Activated CD8-positive, alpha-beta T cell treated with anti-CD3 and anti-CD28 coated beads for 36 hours (primary cell): ENCODE results near the gene PIGQ. TPM values are rescaled to one million over a fixed set of nuclear protein-coding genes. Genes with fewer than 3 reads are reported as not detected.

Experiments
- ATAC-seq: fragments of 200-7000 bp; cut with Tn5 transposase; one replicate; pipeline ENCODE4 v1.10.0; 2021; ENCODE audit warnings: mild to moderate bottlenecking, moderate library complexity
- CTCF ChIA-PET: fragments of 350-600 bp; sonication (Branson Sonifier 250); formaldehyde crosslinking; loops from one replicate; lab custom pipeline; 2021; ENCODE audit warnings: antibody characterized with exemption; lab: Charles Lee
- POLR2A ChIA-PET: fragments of 350-600 bp; sonication (Branson Sonifier 250); formaldehyde crosslinking; loops from one replicate; lab custom pipeline; 2021; ENCODE audit warnings: antibody characterized with exemption; lab: Charles Lee
- DNase-seq: peaks from one replicate; pipeline ENCODE4 v3.0.0-alpha.2; 2020
- H3K27ac Mint-ChIP-seq: one replicate; pipeline ENCODE4 v1.8.0; 2021; ENCODE audit warnings: mild to moderate bottlenecking, mixed read lengths
- H3K27me3 Mint-ChIP-seq: one replicate; pipeline ENCODE4 v1.8.0; 2021; ENCODE audit warnings: mixed read lengths
- H3K36me3 Mint-ChIP-seq: one replicate; pipeline ENCODE4 v1.8.0; 2021; ENCODE audit warnings: low read depth, mixed read lengths
- H3K4me1 Mint-ChIP-seq: one replicate; pipeline ENCODE4 v1.8.0; 2021; ENCODE audit warnings: low read depth, mixed read lengths
- H3K4me3 Mint-ChIP-seq: one replicate; pipeline ENCODE4 v1.8.0; 2021; ENCODE audit warnings: mild to moderate bottlenecking, moderate library complexity, mixed read lengths
- H3K9me3 Mint-ChIP-seq: one replicate; pipeline ENCODE4 v1.8.0; 2021; ENCODE audit warnings: mixed read lengths
- intact Hi-C: fragments of 100-400 bp; cut with micrococcal nuclease; formaldehyde crosslinking; loops from one replicate; pipeline ENCODE4 v1.10.0; 2022
- total RNA-seq, 2 experiments: library from RNA; stranded (reverse); gene quantifications; one replicate each; pipeline ENCODE4 v1.2.3, GENCODE V29; 2021
- TF ChIP-seq, protein P1 (sequence below): fragments of 200-600 bp; IDR thresholded peaks from one replicate; pipeline ENCODE4 v1.8.0; 2022; ENCODE audit warnings: antibody characterized with exemption, mild to moderate bottlenecking

The PIGQ gene
- total RNA-seq, 2 experiments from 2014 or later: 18.5 to 18.6 TPM

DNA sequence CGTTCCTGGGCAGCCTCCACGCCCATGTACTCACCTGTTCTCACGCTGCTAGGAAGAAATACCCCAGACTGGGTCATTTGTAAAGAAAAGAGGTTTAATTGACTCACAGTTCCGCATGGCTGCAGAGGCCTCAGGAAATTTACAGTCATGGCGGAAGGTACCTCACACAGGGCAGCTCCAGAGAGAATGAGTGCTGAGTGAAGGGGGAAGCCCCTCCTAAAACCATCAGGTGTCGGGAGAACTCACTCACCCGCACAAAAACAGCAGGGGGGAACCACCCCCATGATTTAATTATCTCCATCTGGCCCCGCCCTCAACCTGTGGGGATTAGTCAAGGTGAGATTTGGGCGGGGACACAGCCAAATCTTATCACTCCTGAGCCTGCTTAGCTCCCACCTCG is 38.3 kb downstream of the PIGQ start:
- intact Hi-C loops: no loop called here

DNA sequence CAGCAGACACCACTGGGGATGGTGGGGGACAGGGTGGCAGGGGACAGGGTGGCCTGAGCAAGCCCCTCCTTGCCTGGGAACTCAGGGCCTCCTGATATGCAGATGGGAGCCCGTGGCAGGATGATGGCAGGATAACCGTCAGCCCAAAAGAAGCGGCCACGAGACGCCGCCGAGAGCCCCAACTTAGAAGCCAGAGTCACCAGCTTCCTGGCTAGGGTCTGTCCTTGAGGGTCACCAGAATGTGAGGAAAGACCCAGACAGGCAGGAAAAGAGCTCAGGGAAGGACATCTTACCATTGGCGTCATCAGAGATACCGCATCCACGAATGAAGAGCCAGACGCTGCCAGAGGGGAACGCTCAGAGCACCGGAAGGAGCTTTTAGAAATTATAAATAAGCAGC is 39.5 kb downstream of the PIGQ start:
- no peak overlapping the region for H3K27ac Mint-ChIP-seq
- DNase-seq (no peak), ATAC-seq (no peak)
- no peaks in the 10 kb centered on the region for H3K9me3 Mint-ChIP-seq
- POLR2A ChIA-PET: interaction anchor here (0.8 kb wide), 1 partner anchor 23 kb away, joined by 3 read pairs; no protein-coding TSS in a partner anchor
- TF ChIP-seq, protein P1, sequence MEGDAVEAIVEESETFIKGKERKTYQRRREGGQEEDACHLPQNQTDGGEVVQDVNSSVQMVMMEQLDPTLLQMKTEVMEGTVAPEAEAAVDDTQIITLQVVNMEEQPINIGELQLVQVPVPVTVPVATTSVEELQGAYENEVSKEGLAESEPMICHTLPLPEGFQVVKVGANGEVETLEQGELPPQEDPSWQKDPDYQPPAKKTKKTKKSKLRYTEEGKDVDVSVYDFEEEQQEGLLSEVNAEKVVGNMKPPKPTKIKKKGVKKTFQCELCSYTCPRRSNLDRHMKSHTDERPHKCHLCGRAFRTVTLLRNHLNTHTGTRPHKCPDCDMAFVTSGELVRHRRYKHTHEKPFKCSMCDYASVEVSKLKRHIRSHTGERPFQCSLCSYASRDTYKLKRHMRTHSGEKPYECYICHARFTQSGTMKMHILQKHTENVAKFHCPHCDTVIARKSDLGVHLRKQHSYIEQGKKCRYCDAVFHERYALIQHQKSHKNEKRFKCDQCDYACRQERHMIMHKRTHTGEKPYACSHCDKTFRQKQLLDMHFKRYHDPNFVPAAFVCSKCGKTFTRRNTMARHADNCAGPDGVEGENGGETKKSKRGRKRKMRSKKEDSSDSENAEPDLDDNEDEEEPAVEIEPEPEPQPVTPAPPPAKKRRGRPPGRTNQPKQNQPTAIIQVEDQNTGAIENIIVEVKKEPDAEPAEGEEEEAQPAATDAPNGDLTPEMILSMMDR: no peak
- no peaks in the 10 kb centered on the region for H3K27me3 Mint-ChIP-seq
- peaks cover 12% of the 10 kb centered on the region for H3K4me1 Mint-ChIP-seq
- intact Hi-C loops: no loop called here
- H3K36me3 Mint-ChIP-seq: peaks cover 3% of the 10 kb centered on the region
- H3K4me3 Mint-ChIP-seq: no peak overlapping the region
- CTCF ChIA-PET: interaction anchor here (1.3 to 2.6 kb wide), 5 partner anchors 9 to 30 kb away, joined by 3 to 9 read pairs (median 4); partner anchors contain the start of gene METTL26

More for the DNA sequence above, 38.3 kb downstream of the PIGQ start:
- ATAC-seq: peak; percentile 90
- Mint-ChIP-seq H3K9me3 (no peaks in the 10 kb centered on the region), H3K36me3 (peaks cover 3% of the 10 kb centered on the region), H3K27ac (peak overlapping the region; percentile 25), H3K4me3 (no peak overlapping the region), H3K27me3 (no peaks in the 10 kb centered on the region), H3K4me1 (peaks cover 16% of the 10 kb centered on the region)
- CTCF ChIA-PET: interaction anchor here (1.3 to 2.6 kb wide), 2 partner anchors 8 to 28 kb away, joined by 3 to 9 read pairs; partner anchors contain the start of gene METTL26
- TF ChIP-seq, protein P1: no peak
- POLR2A ChIA-PET: interaction anchor here (0.6 kb wide), 1 partner anchor 324 kb away, joined by 4 read pairs; no protein-coding TSS in a partner anchor
- DNase-seq: peak; percentile 77

DNA sequence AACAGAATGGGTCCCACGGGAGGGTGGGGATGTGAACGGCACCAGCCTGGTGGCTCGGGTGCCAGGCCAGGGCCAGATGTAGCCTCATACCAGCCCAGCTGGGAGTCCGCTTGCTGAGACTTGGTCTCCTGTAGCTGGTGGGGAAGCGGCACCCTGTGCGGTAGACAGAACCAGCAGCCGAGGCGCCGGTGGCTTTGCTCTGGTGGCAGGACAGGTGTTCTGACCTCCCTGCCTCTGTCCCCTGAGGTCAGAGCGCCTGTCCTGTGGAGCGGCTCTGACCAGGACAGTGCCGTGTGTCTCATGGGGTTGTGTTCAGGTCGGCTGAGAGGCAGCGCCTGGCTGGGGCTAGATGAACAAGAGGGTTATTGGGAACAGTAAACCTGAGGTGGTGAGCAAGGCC is 40.2 kb downstream of the PIGQ start:
- no peaks in the 10 kb centered on the region for H3K27me3 Mint-ChIP-seq
- H3K9me3 Mint-ChIP-seq: no peaks in the 10 kb centered on the region
- intact Hi-C loops: no loop called here
- ChIA-PET POLR2A (interaction anchor here (0.8 kb wide), 1 partner anchor 24 kb away, joined by 3 read pairs; no protein-coding TSS in a partner anchor), CTCF (interaction anchor here (0.7 to 2.6 kb wide), 5 partner anchors 10 to 43 kb away, joined by 3 to 9 read pairs (median 4); partner anchors contain the start of gene NHLRC4)
- DNase-seq (no peak), ATAC-seq (no peak)
- H3K4me1 Mint-ChIP-seq: peaks cover 12% of the 10 kb centered on the region
- TF ChIP-seq, protein P1: no peak
- H3K4me3 Mint-ChIP-seq: no peak overlapping the region
- peaks cover 3% of the 10 kb centered on the region for H3K36me3 Mint-ChIP-seq
- H3K27ac Mint-ChIP-seq: no peak overlapping the region

DNA sequence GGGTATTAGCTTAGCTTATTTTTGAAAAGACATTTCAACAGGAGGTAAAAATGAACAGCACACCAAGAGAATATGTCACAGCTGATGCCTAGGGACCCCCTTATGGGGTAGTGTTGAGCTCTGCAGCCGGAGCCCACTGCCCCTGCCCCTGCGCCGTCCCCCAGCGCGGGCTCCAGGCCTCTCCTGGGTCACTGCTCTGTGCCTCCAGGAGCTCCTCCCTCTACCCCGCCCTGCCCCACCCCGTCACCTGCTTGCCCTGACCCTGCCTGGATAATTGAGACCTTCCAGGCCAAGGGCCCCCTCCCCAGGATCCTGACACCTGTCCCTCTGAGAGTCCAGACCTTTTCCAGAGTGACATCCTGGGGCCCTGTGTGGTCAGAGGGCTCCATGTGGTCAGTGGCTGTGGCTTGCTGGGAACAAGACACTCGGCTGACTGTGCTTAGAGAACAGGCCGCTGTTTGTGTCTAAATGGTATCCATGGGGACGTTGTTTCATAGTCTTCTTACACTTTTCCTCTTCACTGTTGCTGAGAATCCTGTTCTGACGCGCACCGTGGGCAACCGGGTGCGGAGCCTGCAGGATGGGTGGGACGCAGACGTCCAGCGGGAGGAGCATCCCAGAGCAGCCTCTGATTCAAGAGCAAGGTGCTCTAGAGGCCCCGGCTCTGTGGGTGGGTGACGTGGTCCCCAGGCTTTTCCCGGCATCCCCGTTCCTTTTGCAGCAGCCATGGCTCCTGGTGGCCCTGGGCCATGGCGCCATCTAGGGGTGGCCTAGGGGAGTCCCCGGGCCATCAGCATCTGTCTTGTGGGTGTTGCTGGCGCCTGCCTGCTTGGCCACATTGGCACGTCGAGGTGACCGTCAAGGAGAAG is 41.0 kb downstream of the PIGQ start:
- TF ChIP-seq, protein P1: peak; percentile 83
- Mint-ChIP-seq H3K27me3 (no peaks in the 10 kb centered on the region), H3K36me3 (no peaks in the 10 kb centered on the region), H3K4me3 (no peak overlapping the region), H3K9me3 (no peaks in the 10 kb centered on the region), H3K27ac (no peak overlapping the region), H3K4me1 (peaks cover 12% of the 10 kb centered on the region)
- intact Hi-C loops: no loop called here
- peak; percentile 73 for DNase-seq
- CTCF ChIA-PET: interaction anchor here (0.7 to 2.6 kb wide), 5 partner anchors 9 to 44 kb away, joined by 3 to 9 read pairs (median 4); partner anchors contain the start of gene NHLRC4
- POLR2A ChIA-PET: interaction anchor here (0.6 kb wide), 1 partner anchor 29 kb away, joined by 3 read pairs; no protein-coding TSS in a partner anchor
- peak; percentile 75 for ATAC-seq
